Measurements from ENCODE around the gene CFAP45. TPM values are rescaled to one million over a fixed set of nuclear protein-coding genes. Genes with fewer than 3 reads are reported as not detected.
A peak's percentile ranks its signal among the peaks of the same experiment; 100 is the strongest.

CFAP45 gene
- total RNA-seq, 4 donors from 2014 or later, result 2.5 TPM; not detected in 3

- peak overlapping the region in 3 of 4 donors; percentile 31 to 55 (median 45) for H3K27ac ChIP-seq
- H3K36me3 ChIP-seq, result no peaks in the 10 kb centered on the region
- peak overlapping the region in 2 of 4 donors; percentile 19 to 21 for H3K4me3 ChIP-seq
- no peaks in the 10 kb centered on the region for H3K27me3 ChIP-seq
- H3K9me3 ChIP-seq, result no peaks in the 10 kb centered on the region
- no peak for DNase-seq
- no peak for TF ChIP-seq POLR2A (IDR thresholded peaks at IDR 0.05)
- no peak for TF ChIP-seq CTCF (IDR thresholded peaks at IDR 0.05)
- H3K4me1 ChIP-seq, result peaks cover 0 to 13% (median 0%) of the 10 kb centered on the region in 4 donors
Measured at GRCh38 chr1:159827549-159827948, 72.4 kb downstream of the CFAP45 start.

GRCh38 chr1:159827102-159827490, 72.9 kb downstream of the CFAP45 start:
- Histone ChIP-seq H3K4me1 (peaks cover 0 to 13% (median 0%) of the 10 kb centered on the region in 4 donors), H3K9me3 (no peaks in the 10 kb centered on the region), H3K4me3 (peak overlapping the region in 2 of 4 donors; percentile 19 to 21), H3K27ac (peak overlapping the region; percentile 22 to 55 (median 38)), H3K27me3 (no peaks in the 10 kb centered on the region), H3K36me3 (no peaks in the 10 kb centered on the region)
- no peak for DNase-seq
- no peak for TF ChIP-seq CTCF (IDR thresholded peaks at IDR 0.05)
- no peak for TF ChIP-seq POLR2A (IDR thresholded peaks at IDR 0.05)

- no peaks in the 10 kb centered on the region for H3K9me3 ChIP-seq
- DNase-seq, result peak in 2 of 3 donors; percentile 58 to 86
- peak within 1 kb of the TSS; percentile 22 to 55 (median 38) for H3K27ac ChIP-seq
- H3K27me3 ChIP-seq, result no peaks in the 10 kb centered on the region
- no peaks in the 10 kb centered on the region for H3K36me3 ChIP-seq
- peaks cover 0 to 13% (median 0%) of the 10 kb centered on the region in 4 donors for H3K4me1 ChIP-seq
- H3K4me3 ChIP-seq, result peak within 1 kb of the TSS in 2 of 4 donors; percentile 19 to 21
- TF ChIP-seq CTCF (IDR thresholded peaks at IDR 0.05) (no peak), POLR2A (IDR thresholded peaks at IDR 0.05) (no peak)
Measured at GRCh38 chr1:159826441-159827101, 73.4 kb downstream of the CFAP45 start, which contains the start of gene SLAMF8. Gene SLAMF8, plus strand, starts transcription at chr1:159826873. Its CDS starts 26 bp downstream, at chr1:159826899.

GRCh38 chr1:159825564-159825963, 74.4 kb downstream of the CFAP45 start:
- no peak for DNase-seq
- H3K4me1 ChIP-seq, result peaks cover 0 to 13% (median 0%) of the 10 kb centered on the region in 4 donors
- no peaks in the 10 kb centered on the region for H3K36me3 ChIP-seq
- no peaks in the 10 kb centered on the region for H3K9me3 ChIP-seq
- no peak for TF ChIP-seq CTCF (IDR thresholded peaks at IDR 0.05)
- no peak for TF ChIP-seq POLR2A (IDR thresholded peaks at IDR 0.05)
- H3K4me3 ChIP-seq, result no peak overlapping the region
- H3K27ac ChIP-seq, result peak overlapping the region in 2 of 4 donors; percentile 7 to 9
- no peaks in the 10 kb centered on the region for H3K27me3 ChIP-seq

- Histone ChIP-seq H3K27ac (peak overlapping the region in 1 of 4 donors; percentile 27), H3K9me3 (no peaks in the 10 kb centered on the region), H3K4me3 (no peak overlapping the region), H3K27me3 (no peaks in the 10 kb centered on the region), H3K36me3 (no peaks in the 10 kb centered on the region), H3K4me1 (peaks cover 0 to 13% (median 0%) of the 10 kb centered on the region in 4 donors)
- TF ChIP-seq CTCF (IDR thresholded peaks at IDR 0.05) (no peak), POLR2A (IDR thresholded peaks at IDR 0.05) (no peak)
- DNase-seq, result peak in 1 of 3 donors; percentile 51
Measured at GRCh38 chr1:159823406-159823805, 76.6 kb downstream of the CFAP45 start.

Small RNA genes within 50 kb of the gene (small RNA-seq; reads per million reads assigned to genes)
- gene MIR4259 (0 reads per million in 2 donors), gene RF00570 (0.06 reads per million in 2 donors)

Other genes starting within 250 kb of the CFAP45 start
- not detected for gene CRP, start 185.6 kb downstream of the CFAP45 start, total RNA-seq
- 100 to 1,000 TPM in 1 of 4 donors, 10 to 100 TPM in 3; 66.8 to 103 (median 74.2) TPM for gene DUSP23, start 119.2 kb downstream of the CFAP45 start, total RNA-seq
- gene FCRL6, start 97.8 kb downstream of the CFAP45 start, total RNA-seq, result 10 to 100 TPM in 1 of 4 donors, 1 to 10 TPM in 1, not detected in 2; 2.4 to 13.2 TPM
- 10 to 100 TPM in 1 of 4 donors, 1 to 10 TPM in 2, not detected in 1; 1.1 to 18.2 (median 2.7) TPM for gene SLAMF8, start 73.3 kb downstream of the CFAP45 start, total RNA-seq
- gene VSIG8, start 37.5 kb downstream of the CFAP45 start, total RNA-seq, result under 1 TPM in 1 of 4 donors, not detected in 3; 0.85 TPM
- gene TAGLN2, start 25.3 kb upstream of the CFAP45 start, total RNA-seq, result 100 to 1,000 TPM; 120 to 304 (median 177) TPM
- 100 to 1,000 TPM in 1 of 4 donors, 10 to 100 TPM in 2, 1 to 10 TPM in 1; 5.8 to 169 (median 40.6) TPM for gene IGSF9, start 45.4 kb upstream of the CFAP45 start, total RNA-seq
- gene SLAMF9, start 54.1 kb upstream of the CFAP45 start, total RNA-seq, result not detected
- gene PIGM, start 131.8 kb upstream of the CFAP45 start, total RNA-seq, result 1 to 10 TPM in 3 of 4 donors, under 1 TPM in 1; under 0.01 to 6.7 (median 5.5) TPM
- gene KCNJ10, start 170.0 kb upstream of the CFAP45 start, total RNA-seq, result not detected
- not detected for gene KCNJ9, start 181.4 kb upstream of the CFAP45 start, total RNA-seq
- 10 to 100 TPM; 20.6 to 65.3 (median 38.9) TPM for gene IGSF8, start 198.5 kb upstream of the CFAP45 start, total RNA-seq
- 1 to 10 TPM; 2.3 to 7.4 (median 6.0) TPM for gene ATP1A2, start 215.6 kb upstream of the CFAP45 start, total RNA-seq